GM19099 (cell line): ENCODE results near the gene AGPAT2.

ENCODE experiments used
- POLR2A ChIP-seq: IDR thresholded peaks from 3 replicates; pipeline ENCODE4 v1.6.1; 2011; ENCODE audit warnings: low read depth; ENCODE audit not compliant: insufficient read length; ENCODE audit errors: extremely low read depth

Gene AGPAT2

GRCh38 chr9:136659861-136660784, 27.1 kb downstream of the AGPAT2 start:
- TF ChIP-seq POLR2A = no peak

GRCh38 chr9:136658849-136659535, 28.3 kb downstream of the AGPAT2 start:
- no peak for TF ChIP-seq POLR2A

GRCh38 chr9:136657974-136658848, 29.0 kb downstream of the AGPAT2 start:
- TF ChIP-seq POLR2A = no peak

GRCh38 chr9:136656795-136657611, 30.3 kb downstream of the AGPAT2 start:
- no peak for TF ChIP-seq POLR2A

GRCh38 chr9:136656183-136656738, 31.0 kb downstream of the AGPAT2 start:
- no peak for TF ChIP-seq POLR2A

GRCh38 chr9:136655536-136656182, 31.6 kb downstream of the AGPAT2 start:
- TF ChIP-seq POLR2A = no peak

GRCh38 chr9:136654820-136655535, 32.3 kb downstream of the AGPAT2 start:
- TF ChIP-seq POLR2A = no peak

GRCh38 chr9:136653323-136654079, 33.8 kb downstream of the AGPAT2 start:
- TF ChIP-seq POLR2A = no peak

GRCh38 chr9:136651860-136652259, 35.4 kb downstream of the AGPAT2 start:
- TF ChIP-seq POLR2A = no peak

GRCh38 chr9:136650648-136651047, 36.6 kb downstream of the AGPAT2 start:
- no peak for TF ChIP-seq POLR2A

- no peak for TF ChIP-seq POLR2A
These were observed 37.2 kb downstream of the AGPAT2 start for GRCh38 chr9:136650021-136650420.

- TF ChIP-seq POLR2A = no peak
These were observed 38.5 kb downstream of the AGPAT2 start for GRCh38 chr9:136648751-136649150.
